Osteocyte (in vitro differentiated cells): ENCODE results near the gene DCP1A. TPM values are rescaled to one million over a fixed set of nuclear protein-coding genes. Genes with fewer than 3 reads are reported as not detected.

Source experiments
- DNase-seq: peaks from one replicate; pipeline ENCODE4 v3.0.0; 2021; ENCODE audit warnings: mixed read lengths; ENCODE audit not compliant: unreplicated experiment; ENCODE audit errors: extremely low spot score
- H3K27ac Mint-ChIP-seq: one replicate; pipeline ENCODE4 v1.8.0; 2021; ENCODE audit warnings: mild to moderate bottlenecking, mixed read lengths; ENCODE audit not compliant: unreplicated experiment
- H3K27me3 Mint-ChIP-seq: one replicate; pipeline ENCODE4 v1.8.0; 2021; ENCODE audit warnings: mixed read lengths; ENCODE audit not compliant: unreplicated experiment
- H3K36me3 Mint-ChIP-seq: one replicate; pipeline ENCODE4 v1.8.0; 2021; ENCODE audit warnings: mixed read lengths; ENCODE audit not compliant: unreplicated experiment
- H3K4me1 Mint-ChIP-seq: one replicate; pipeline ENCODE4 v1.8.0; 2021; ENCODE audit warnings: mixed read lengths; ENCODE audit not compliant: unreplicated experiment
- H3K4me3 Mint-ChIP-seq: one replicate; pipeline ENCODE4 v1.8.0; 2021; ENCODE audit warnings: mild to moderate bottlenecking, moderate library complexity, mixed read lengths; ENCODE audit not compliant: unreplicated experiment
- H3K9me3 Mint-ChIP-seq: one replicate; pipeline ENCODE4 v1.8.0; 2021; ENCODE audit warnings: mixed read lengths; ENCODE audit not compliant: unreplicated experiment
- CTCF ChIP-seq: fragments of 200-600 bp; sonication (generic); IDR thresholded peaks from 2 replicates; pipeline ENCODE4 v1.5.0; 2021; ENCODE audit warnings: antibody characterized with exemption, mild to moderate bottlenecking, moderate library complexity
- total RNA-seq: library from RNA; stranded (reverse); gene quantifications from 2 replicates; pipeline ENCODE4 v1.2.1, GENCODE V29; 2021

Gene DCP1A
- total RNA-seq, 1 donor from 2014 or later, result 24.2 TPM

GRCh38 chr3:53312832-53313231 lies 34.5 kb downstream of the DCP1A start:
- H3K4me1 Mint-ChIP-seq, result no peaks in the 10 kb centered on the region
- no peaks in the 10 kb centered on the region for H3K27me3 Mint-ChIP-seq
- H3K4me3 Mint-ChIP-seq, result no peak overlapping the region
- no peak for DNase-seq
- H3K27ac Mint-ChIP-seq, result no peak overlapping the region
- no peak for TF ChIP-seq CTCF
- no peaks in the 10 kb centered on the region for H3K9me3 Mint-ChIP-seq
- H3K36me3 Mint-ChIP-seq, result peaks cover 42% of the 10 kb centered on the region

DNA sequence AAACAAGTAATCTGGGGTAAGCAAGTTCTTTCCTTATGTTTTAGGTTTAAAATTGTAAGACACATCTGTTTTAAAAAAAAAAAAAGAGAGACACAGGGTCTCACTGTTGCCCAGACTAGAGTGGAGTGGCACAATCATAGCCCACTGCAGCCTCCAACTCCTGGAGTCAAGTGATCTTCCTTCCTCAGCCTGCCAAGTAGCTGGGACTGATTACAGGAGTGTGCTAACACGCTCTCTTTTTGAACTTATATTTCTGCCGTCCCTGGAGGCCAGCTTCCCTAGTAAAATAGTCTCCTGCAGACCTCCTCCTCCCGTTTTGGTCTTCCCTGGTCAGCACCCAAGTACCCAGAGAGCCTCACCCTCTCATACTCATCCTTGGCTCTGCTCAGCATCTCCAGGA lies 35.5 kb downstream of the DCP1A start:
- Mint-ChIP-seq H3K4me1 (peaks cover 1% of the 10 kb centered on the region), H3K27me3 (no peaks in the 10 kb centered on the region), H3K9me3 (no peaks in the 10 kb centered on the region), H3K36me3 (peaks cover 46% of the 10 kb centered on the region), H3K4me3 (no peak overlapping the region), H3K27ac (no peak overlapping the region)
- DNase-seq, result no peak
- no peak for TF ChIP-seq CTCF

GRCh38 chr3:53303957-53304356 lies 43.4 kb downstream of the DCP1A start:
- TF ChIP-seq CTCF, result no peak
- Mint-ChIP-seq H3K4me3 (no peak overlapping the region), H3K9me3 (no peaks in the 10 kb centered on the region), H3K36me3 (peaks cover 33% of the 10 kb centered on the region), H3K27ac (no peak overlapping the region), H3K4me1 (peaks cover 3% of the 10 kb centered on the region), H3K27me3 (no peaks in the 10 kb centered on the region)
- DNase-seq, result no peak

DNA sequence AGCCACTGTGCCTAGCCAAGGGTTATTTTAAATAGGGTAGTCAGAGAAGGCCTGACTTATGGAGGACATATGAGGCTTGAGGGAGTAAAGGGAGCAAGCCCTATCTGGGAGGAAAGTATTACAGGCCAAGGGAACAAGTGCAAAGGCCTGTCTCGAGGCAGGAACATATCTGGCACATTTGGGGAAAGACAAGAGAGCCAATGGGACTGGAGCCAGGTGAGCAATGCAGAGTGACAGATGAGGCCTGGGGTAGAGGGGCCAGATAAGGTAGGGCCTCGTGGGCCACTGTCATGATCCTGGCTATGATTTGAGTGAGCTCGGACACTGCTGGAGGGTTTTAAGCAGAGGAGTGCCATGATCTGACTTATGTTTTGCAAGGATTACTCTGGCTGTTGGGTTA lies 43.8 kb downstream of the DCP1A start:
- H3K27ac Mint-ChIP-seq, result no peak overlapping the region

GRCh38 chr3:53300826-53301225 lies 46.5 kb downstream of the DCP1A start:
- Mint-ChIP-seq H3K4me1 (peaks cover 2% of the 10 kb centered on the region), H3K27ac (no peak overlapping the region), H3K9me3 (no peaks in the 10 kb centered on the region), H3K27me3 (no peaks in the 10 kb centered on the region), H3K36me3 (peaks cover 21% of the 10 kb centered on the region), H3K4me3 (no peak overlapping the region)
- TF ChIP-seq CTCF, result no peak
- no peak for DNase-seq

More for the DNA sequence above, 43.8 kb downstream of the DCP1A start:
- no peaks in the 10 kb centered on the region for H3K9me3 Mint-ChIP-seq
- TF ChIP-seq CTCF, result no peak
- peaks cover 3% of the 10 kb centered on the region for H3K4me1 Mint-ChIP-seq
- H3K4me3 Mint-ChIP-seq, result no peak overlapping the region
- H3K36me3 Mint-ChIP-seq, result peaks cover 29% of the 10 kb centered on the region
- no peak for DNase-seq
- H3K27me3 Mint-ChIP-seq, result no peaks in the 10 kb centered on the region
